MCF 10A (cell line): ENCODE data around the gene IDI1. TPM values are rescaled to one million over a fixed set of nuclear protein-coding genes. Genes with fewer than 3 reads are reported as not detected.
A peak's percentile ranks its signal among the peaks of the same experiment; 100 is the strongest.

Experiments
- BruUV-seq: library from RNA; stranded (reverse); fragments of 400-500 nt; replicated peaks from 2 replicates; lab custom pipeline; 2021; lab: Mats Ljungman, UMichigan
- CTCF ChIA-PET: fragments of 300-600 bp; sonication (Branson Sonifier 250); formaldehyde crosslinking; extraction: SDS; loops from one replicate; lab custom pipeline; 2021; ENCODE audit warnings: antibody characterized with exemption, inconsistent platforms; lab: Yijun Ruan, JAX
- POLR2A ChIA-PET: fragments of 300-600, 350-650 bp; sonication (Branson Sonifier 250); formaldehyde crosslinking; extraction: SDS; loops from one replicate; lab custom pipeline; 2020; ENCODE audit warnings: antibody characterized with exemption, inconsistent platforms; lab: Yijun Ruan, JAX
- DNase-seq: peaks from one replicate; pipeline ENCODE4 v3.0.0-alpha.2; 2018; ENCODE audit not compliant: unreplicated experiment
- H3K27ac Mint-ChIP-seq: one replicate; pipeline ENCODE4 v1.8.0; 2022; ENCODE audit warnings: mild to moderate bottlenecking, low read depth, mixed read lengths; ENCODE audit not compliant: unreplicated experiment
- H3K27me3 Mint-ChIP-seq: one replicate; pipeline ENCODE4 v1.8.0; 2022; ENCODE audit warnings: mixed read lengths; ENCODE audit not compliant: insufficient read depth, unreplicated experiment
- H3K36me3 Mint-ChIP-seq: one replicate; pipeline ENCODE4 v1.8.0; 2022; ENCODE audit warnings: mild to moderate bottlenecking, moderate library complexity, mixed read lengths; ENCODE audit not compliant: insufficient read depth, unreplicated experiment
- H3K4me1 Mint-ChIP-seq: one replicate; pipeline ENCODE4 v1.8.0; 2022; ENCODE audit warnings: mixed read lengths; ENCODE audit not compliant: insufficient read depth, unreplicated experiment
- H3K4me3 Mint-ChIP-seq: one replicate; pipeline ENCODE4 v1.8.0; 2022; ENCODE audit warnings: mild to moderate bottlenecking, moderate library complexity, mixed read lengths; ENCODE audit not compliant: unreplicated experiment
- H3K9me3 Mint-ChIP-seq: one replicate; pipeline ENCODE4 v1.8.0; 2022; ENCODE audit warnings: mixed read lengths; ENCODE audit not compliant: unreplicated experiment
- intact Hi-C: fragments of 100-400 bp; cut with micrococcal nuclease; formaldehyde crosslinking; loops from 2 replicates; pipeline ENCODE4 v1.14.1; 2022
- total RNA-seq: library from RNA; stranded (reverse); gene quantifications from 2 replicates; pipeline ENCODE4 v1.2.3, GENCODE V29; 2022
- TF ChIP-seq, protein P1 (sequence below): fragments of 200-600 bp; IDR thresholded peaks from one replicate; pipeline ENCODE4 v1.8.0; 2022; ENCODE audit warnings: antibody characterized with exemption, mild to moderate bottlenecking; ENCODE audit not compliant: unreplicated experiment

IDI1 gene
- total RNA-seq, 1 experiment from 2014 or later = 25.1 TPM

GRCh38 chr10:1063232-1063865, 14.4 kb upstream of the IDI1 start:
- peaks cover 12% of the 10 kb centered on the region for H3K4me1 Mint-ChIP-seq
- no peak overlapping the region for H3K4me3 Mint-ChIP-seq
- H3K9me3 Mint-ChIP-seq = no peaks in the 10 kb centered on the region
- no peak overlapping the region for H3K27ac Mint-ChIP-seq
- H3K27me3 Mint-ChIP-seq = no peaks in the 10 kb centered on the region
- ChIA-PET POLR2A (interaction anchor here (5.0 kb wide), 1 partner anchor 14 kb away, joined by 61 read pairs; the partner anchor contains the start of gene IDI1), CTCF (interaction anchor here (0.6 kb wide), 1 partner anchor 1535 kb away, joined by 3 read pairs; no protein-coding TSS in a partner anchor)
- no peak for DNase-seq
- peaks cover 48% of the 10 kb centered on the region for H3K36me3 Mint-ChIP-seq
- intact Hi-C loops = no loop called here
- TF ChIP-seq, protein P1, sequence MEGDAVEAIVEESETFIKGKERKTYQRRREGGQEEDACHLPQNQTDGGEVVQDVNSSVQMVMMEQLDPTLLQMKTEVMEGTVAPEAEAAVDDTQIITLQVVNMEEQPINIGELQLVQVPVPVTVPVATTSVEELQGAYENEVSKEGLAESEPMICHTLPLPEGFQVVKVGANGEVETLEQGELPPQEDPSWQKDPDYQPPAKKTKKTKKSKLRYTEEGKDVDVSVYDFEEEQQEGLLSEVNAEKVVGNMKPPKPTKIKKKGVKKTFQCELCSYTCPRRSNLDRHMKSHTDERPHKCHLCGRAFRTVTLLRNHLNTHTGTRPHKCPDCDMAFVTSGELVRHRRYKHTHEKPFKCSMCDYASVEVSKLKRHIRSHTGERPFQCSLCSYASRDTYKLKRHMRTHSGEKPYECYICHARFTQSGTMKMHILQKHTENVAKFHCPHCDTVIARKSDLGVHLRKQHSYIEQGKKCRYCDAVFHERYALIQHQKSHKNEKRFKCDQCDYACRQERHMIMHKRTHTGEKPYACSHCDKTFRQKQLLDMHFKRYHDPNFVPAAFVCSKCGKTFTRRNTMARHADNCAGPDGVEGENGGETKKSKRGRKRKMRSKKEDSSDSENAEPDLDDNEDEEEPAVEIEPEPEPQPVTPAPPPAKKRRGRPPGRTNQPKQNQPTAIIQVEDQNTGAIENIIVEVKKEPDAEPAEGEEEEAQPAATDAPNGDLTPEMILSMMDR = no peak
- BruUV-seq = no TSS peak

DNA sequence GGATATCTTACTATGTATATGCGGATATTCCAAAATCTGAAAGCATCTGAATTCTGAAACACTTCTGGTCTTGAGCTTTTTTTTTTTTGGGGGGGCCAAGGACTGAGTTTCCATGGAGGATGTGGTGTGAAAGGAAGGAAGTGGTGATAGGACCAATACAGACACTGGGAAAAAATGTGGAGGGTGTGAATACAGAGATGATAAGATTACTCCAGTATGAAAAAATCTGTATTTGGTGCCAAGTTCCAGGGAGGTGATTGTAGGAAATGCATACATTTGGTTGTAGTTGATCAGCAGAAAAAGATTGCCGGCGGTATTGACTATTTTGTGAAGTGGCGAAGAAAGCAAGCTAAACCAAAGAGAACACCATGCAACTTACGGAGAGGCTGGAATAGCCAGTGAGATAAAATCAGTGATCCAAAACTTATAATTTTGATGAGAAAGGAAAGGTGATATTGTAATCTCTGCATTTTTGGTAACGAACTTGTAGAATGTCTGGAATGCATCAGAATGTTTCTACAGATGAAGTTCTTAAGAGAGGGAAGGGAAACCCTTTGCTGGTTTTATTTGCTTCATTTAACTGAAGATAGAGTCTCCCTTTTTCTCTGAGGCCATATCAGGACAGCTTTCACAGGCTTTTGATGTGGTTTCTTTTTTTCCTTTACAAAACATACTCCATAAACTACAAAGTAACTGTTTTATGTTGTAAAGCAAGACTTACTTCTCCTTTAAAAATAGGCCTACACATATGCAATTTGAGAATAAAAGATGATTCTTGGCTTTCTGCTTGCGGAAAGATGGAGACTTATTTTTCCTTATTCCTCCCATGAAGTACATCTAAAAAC, 13.2 kb upstream of the IDI1 start:
- CTCF ChIA-PET = interaction anchor here (0.6 kb wide), 2 partner anchors 12 to 79 kb away, joined by 5 read pairs; no protein-coding TSS in a partner anchor
- intact Hi-C loops = no loop called here

DNA sequence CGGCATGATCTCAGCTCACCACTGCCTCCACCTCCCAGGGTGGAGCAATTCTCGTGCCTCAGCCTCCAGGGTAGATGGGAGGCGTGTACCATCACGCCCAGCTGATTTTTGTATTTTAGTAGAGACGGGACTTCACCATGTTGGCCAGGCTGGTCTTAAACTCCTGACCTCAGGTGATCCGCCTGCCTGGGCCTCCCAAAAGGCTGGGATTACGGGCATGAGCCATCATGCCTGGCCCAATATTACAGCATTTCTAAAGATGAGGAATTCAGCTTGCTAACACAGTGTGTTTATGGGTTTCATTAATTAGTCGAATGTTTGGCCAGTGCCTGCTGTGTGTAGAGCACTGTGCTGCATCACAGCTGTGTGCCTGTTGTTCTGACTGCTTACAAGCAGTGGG, 11.0 kb upstream of the IDI1 start:
- Mint-ChIP-seq H3K9me3 (no peaks in the 10 kb centered on the region), H3K36me3 (peaks cover 30% of the 10 kb centered on the region), H3K27ac (peak overlapping the region; percentile 47), H3K4me1 (peaks cover 19% of the 10 kb centered on the region), H3K4me3 (no peak overlapping the region), H3K27me3 (no peaks in the 10 kb centered on the region)
- TF ChIP-seq, protein P1 = no peak
- intact Hi-C loops = no loop called here
- ChIA-PET CTCF (no interaction called here), POLR2A (interaction anchor here (0.7 to 5.0 kb wide), 6 partner anchors 10 to 130 kb away, joined by 3 to 61 read pairs (median 8); partner anchors contain the start of genes GTPBP4, IDI1 and LARP4B)
- peak; percentile 27 for DNase-seq
- BruUV-seq = no TSS peak

More for the DNA sequence above, 13.2 kb upstream of the IDI1 start:
- POLR2A ChIA-PET = interaction anchor here (3.0 to 5.0 kb wide), 2 partner anchors 12 to 75 kb away, joined by 15 to 61 read pairs; partner anchors contain the start of genes GTPBP4 and IDI1
- no peaks in the 10 kb centered on the region for H3K27me3 Mint-ChIP-seq
- H3K4me3 Mint-ChIP-seq = no peak overlapping the region
- H3K4me1 Mint-ChIP-seq = peaks cover 18% of the 10 kb centered on the region
- no peak for DNase-seq
- TF ChIP-seq, protein P1 = no peak
- H3K27ac Mint-ChIP-seq = no peak overlapping the region
- no TSS peak for BruUV-seq
- H3K9me3 Mint-ChIP-seq = no peaks in the 10 kb centered on the region
- H3K36me3 Mint-ChIP-seq = peaks cover 42% of the 10 kb centered on the region

DNA sequence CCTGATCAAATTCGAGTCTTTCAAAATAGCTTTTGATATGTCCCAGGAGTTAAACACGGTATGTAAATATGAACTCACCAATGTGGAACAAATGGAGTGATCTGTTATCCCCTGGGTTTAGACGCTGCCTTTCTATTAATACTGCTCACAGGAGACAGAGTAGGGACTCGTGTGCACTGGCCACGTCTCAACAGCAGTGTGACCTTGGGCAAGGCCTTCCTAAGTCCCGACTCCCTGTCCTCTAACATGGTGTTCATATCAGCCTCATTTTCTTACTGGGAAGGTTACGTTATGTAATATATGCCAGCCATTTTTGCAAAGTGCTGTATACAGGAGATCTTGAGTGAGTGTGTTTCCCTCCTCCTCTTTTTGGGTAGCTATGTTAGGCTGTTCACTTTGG, 9.1 kb upstream of the IDI1 start:
- DNase-seq = no peak
- Mint-ChIP-seq H3K9me3 (no peaks in the 10 kb centered on the region), H3K27me3 (no peaks in the 10 kb centered on the region), H3K27ac (peak overlapping the region; percentile 95), H3K4me3 (peak overlapping the region; percentile 99), H3K4me1 (peaks cover 36% of the 10 kb centered on the region), H3K36me3 (peaks cover 26% of the 10 kb centered on the region)
- intact Hi-C loops = no loop called here
- CTCF ChIA-PET = interaction anchor here (0.6 to 1.2 kb wide), 2 partner anchors 12 to 724 kb away, joined by 3 to 5 read pairs; no protein-coding TSS in a partner anchor
- BruUV-seq = no TSS peak
- TF ChIP-seq, protein P1 = no peak
- POLR2A ChIA-PET = interaction anchor here (0.5 to 11.5 kb wide), 10 partner anchors 9 to 240 kb away, joined by 3 to 217 read pairs (median 4); partner anchors contain the start of genes IDI1 and LARP4B
